ENCODE data around the gene GDF15.
"Not testable (repeated sequence)": the region's sequence is repeated elsewhere in the genome, so short reads cannot be mapped to it uniquely, and the experiment has no call there.

The GDF15 gene

GRCh38 chr19:18392926-18393325 is 7.0 kb downstream of the GDF15 start:
- no peak for DNase-seq

- no peak for DNase-seq
These were observed 7.9 kb downstream of the GDF15 start for GRCh38 chr19:18393836-18394235.

DNA sequence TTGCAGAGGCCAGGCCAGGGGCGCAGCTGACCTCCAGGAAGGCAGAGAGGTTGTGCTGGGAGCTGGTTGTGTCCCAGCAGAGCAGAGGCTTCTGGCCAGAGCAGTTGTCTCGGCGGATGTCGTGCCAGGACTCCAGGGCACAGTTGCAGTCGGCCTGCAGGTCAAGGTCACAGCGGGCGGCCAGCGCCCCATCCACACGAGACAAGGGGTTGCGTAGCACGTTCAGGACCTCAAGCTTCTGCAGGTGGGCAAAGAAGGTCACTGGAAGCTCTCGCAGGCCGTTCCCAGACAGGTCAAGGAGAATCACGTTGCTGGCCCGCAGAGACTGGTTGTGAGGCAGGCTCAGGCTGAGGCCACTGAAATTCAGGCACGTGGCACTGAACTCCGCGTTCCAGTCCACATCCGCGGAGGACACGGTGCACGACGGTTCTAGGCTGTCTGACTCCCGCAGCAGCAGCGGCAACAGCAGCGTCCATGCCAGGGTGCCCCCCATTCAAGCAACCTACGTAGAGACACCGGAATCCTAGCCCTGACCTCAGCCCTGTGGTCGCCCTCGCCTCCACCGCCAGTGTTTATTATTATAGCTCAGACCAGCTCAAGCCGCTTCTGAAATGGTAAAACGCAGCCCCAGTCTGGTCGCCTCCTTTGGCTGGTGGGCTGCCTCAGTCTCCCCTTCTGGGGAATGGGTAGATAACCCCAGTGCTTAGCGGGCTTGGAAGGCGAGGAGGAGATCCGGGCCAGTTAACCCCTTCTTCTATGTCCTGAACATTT is 10.7 kb downstream of the GDF15 start:
- DNase-seq = no peak

DNA sequence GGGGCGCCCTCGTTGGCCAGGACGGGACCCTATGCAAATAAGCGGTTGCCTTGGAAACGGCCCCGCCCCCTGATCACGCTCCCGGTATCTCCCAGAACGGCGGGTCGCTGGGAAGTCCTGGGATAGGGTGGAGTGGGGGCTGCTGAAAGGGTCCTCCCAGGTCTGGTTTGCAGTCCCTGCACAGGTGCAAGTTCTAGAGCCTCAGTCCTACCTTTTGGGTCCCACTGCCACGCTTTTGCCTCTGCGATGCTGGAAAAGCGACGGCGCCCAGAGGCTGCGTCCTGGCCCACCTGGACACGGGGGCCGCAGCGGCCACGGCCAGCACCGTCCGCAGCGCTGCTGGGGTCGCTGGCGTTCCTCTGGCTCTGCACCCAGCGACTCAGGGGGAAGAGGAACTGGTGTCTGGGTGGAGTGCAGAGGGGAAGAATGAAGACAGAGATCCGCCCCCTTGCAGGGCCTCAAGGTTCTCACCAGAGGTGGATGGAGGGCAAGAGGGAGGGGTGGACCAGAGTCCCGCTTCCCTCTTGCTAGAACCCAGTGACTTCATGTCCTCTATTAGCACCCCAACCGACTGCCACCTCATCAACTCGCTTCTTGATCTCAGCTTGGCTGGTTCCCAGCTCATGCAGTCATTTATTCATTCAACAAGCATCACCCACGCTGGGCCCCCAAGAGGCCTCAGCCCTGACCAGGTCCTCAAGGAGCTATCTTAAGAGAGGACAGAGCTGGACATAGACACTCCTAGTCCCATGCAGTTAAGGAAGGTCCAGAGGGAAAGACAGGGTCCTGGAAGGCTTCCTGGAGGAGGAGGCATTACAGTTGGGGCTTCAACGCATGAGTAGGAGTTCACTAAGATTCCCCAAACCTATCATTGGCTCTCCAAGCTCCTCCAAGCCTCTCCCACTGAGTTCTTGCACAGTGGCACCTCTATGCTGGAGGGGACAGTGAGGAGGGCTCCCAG is 11.6 kb downstream of the GDF15 start, which contains the start of gene LRRC25:
Gene LRRC25, minus strand, starts transcription at position 381 of the 961 bp plus-strand sequence. CDS start 659 bp downstream, outside the sequence.
- no peak for DNase-seq

- DNase-seq = no peak
These were observed 13.1 kb downstream of the GDF15 start for GRCh38 chr19:18399008-18399407.

GRCh38 chr19:18401580-18402112 is 15.7 kb downstream of the GDF15 start:
- no peak for DNase-seq

DNA sequence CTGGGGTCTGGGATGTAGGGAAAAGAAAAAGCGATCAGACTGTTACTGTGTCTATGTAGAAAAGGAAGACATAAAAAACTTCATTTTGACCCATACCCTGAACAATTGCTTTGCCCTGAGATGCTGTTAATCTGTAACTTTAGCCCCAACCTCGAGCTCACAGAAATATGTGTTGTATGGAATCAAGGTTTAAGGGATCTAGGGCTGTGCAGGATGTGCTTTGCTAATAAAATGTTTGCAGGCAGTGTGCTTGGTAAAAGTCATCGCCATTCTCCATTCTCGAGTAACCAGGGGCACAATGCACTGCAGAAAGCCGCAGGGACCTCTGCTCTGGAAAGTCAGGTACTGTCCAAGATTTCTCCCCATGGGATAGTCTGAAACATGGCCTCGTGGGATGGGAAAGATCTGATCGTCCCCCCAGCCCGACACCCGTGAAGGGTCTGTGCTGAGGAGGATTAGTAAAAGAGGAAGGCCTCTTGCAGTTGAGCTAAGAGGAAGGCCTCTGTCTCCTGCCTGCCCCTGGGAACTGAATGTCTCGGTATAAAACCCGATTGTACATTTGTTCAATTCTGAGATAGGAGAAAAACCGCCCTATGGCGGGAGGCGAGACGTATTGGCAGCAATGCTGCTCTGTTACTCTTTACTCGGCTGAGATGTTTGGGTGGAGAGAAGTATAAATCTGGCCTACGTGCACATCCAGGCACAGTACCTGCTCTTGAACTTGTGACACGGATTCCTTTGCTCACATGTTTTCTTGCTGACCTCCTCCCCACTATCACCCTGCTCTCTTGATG is 16.7 kb downstream of the GDF15 start:
- not testable (repeated sequence) for DNase-seq

GRCh38 chr19:18405754-18406153 is 19.8 kb downstream of the GDF15 start:
- DNase-seq = not testable (repeated sequence)

- no peak for DNase-seq
These were observed 20.8 kb downstream of the GDF15 start for GRCh38 chr19:18406749-18407148.

DNA sequence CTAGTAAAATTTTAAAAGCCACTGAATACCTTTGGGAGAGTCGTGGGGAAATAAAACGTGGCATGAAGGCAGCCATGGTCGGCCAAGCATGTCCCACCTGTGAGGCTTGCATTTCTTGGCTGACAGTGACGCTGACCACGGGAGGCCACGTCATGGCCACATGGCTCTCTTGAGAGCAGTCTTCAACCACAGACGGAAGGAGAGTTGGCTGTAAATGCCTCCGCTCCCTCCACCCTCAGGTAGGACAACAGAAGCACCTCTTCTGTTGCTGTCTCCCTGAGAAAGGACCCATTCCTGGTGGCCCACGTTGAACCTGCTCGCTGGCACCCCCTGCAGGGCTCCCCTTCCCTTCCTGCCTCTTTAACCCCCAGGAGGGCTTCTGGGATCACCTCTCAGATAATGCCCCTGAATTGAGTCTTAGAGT is 22.1 kb downstream of the GDF15 start:
- no peak for DNase-seq

DNA sequence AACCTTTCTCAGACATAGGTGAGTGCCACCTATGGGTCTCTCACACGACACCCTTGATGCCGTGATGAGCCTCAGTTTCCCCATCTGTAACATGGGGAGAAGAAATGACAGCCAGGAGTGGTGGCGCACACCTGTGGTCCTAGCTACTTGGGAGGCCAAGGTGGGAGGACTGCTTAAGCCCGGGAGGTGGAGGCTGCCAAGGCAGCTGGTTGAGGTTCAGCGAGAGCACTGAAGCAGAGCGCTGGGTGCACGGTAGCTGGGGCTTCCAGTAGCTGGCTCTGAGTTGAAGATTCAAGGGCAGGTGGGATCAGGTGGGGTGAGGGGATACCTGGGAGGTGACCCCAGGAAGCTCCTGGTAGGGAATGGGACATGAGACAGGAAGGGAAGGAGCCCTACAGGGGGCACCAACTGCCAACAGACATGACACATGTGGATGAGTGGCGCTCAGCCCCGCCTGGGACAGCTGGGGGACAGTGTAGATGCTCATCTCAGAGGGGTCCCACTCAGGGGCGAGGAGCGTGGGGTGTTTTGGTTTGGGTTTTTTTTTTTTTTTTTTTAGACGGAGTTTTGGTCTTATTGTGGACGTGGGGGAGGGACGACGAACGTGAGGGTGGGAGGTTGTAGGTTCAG is 26.8 kb downstream of the GDF15 start:
- no peak for DNase-seq

- no peak for DNase-seq
These were observed 28.7 kb downstream of the GDF15 start for GRCh38 chr19:18414504-18415177.

GRCh38 chr19:18415178-18415867 is 29.4 kb downstream of the GDF15 start:
- peak in 1 of 5 donors; percentile 2 for DNase-seq

GRCh38 chr19:18416778-18417249 is 30.9 kb downstream of the GDF15 start:
- DNase-seq = peak; percentile 59 to 71 (median 65)

GRCh38 chr19:18417250-18418028 is 31.5 kb downstream of the GDF15 start:
- DNase-seq = peak in 2 of 5 donors; percentile 33 to 49

GRCh38 chr19:18418029-18418482 is 32.1 kb downstream of the GDF15 start:
- DNase-seq = peak in 1 of 5 donors; percentile 34

- DNase-seq = no peak
These were observed 32.7 kb downstream of the GDF15 start for GRCh38 chr19:18418483-18419194.

GRCh38 chr19:18419195-18419698 is 33.3 kb downstream of the GDF15 start, which contains the start of gene SSBP4:
Gene SSBP4 (plus strand): TSS chr19:18419398. CDS start chr19:18419649, 251 bp downstream.
- DNase-seq = peak; percentile 60 to 81 (median 65)
